ENCODE data around the gene PID1. TPM values are rescaled to one million over a fixed set of nuclear protein-coding genes. Genes with fewer than 3 reads are reported as not detected.

PID1 gene
- total RNA-seq, 1 experiment from 2014 or later, result 0.15 TPM

DNA sequence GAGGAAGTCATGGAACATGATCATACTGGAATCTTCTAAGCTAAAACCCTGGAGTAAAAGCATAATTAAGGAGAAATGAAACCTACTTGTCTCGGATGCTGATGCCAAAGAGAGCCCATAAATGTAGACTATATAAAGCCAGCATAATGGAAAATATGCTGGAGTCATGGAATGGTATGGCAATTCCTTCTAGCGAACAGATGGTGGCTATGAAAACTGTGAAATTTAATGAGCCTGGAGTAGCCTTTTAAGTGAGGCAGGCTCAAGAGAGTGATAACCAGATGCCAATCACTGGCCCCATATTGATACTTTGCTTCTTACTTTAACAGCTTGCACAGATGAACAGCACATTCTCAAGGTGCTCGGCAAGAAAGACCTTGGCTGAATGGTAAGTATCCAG is 206.3 kb downstream of the PID1 start:
- ChIA-PET POLR2A (no interaction called here), CTCF (no interaction called here), RAD21 (ENCODE audit: low non-redundant PET in 1 of 2, low total read pairs in 2 of 2, uncharacterized antibody in 2 of 2, unreplicated experiment in 2 of 2) (no interaction called here)
- Histone ChIP-seq H3K4me2 (ENCODE audit: low read length) (no peak overlapping the region), H3K27ac (ENCODE audit: low read depth, low read length) (no peak overlapping the region), H3K9me3 (ENCODE audit: control insufficient read depth in 1 of 2, insufficient read depth in 1 of 2, low read depth in 1 of 2, low read length in 2 of 2) (no peaks in the 10 kb centered on the region), H4K20me1 (ENCODE audit: insufficient read depth) (no peaks in the 10 kb centered on the region), H3K9me2 (ENCODE audit: insufficient read depth) (no peaks in the 10 kb centered on the region), H3K27me3 (ENCODE audit: insufficient read depth, low read length) (no peaks in the 10 kb centered on the region), H3K36me3 (ENCODE audit: control insufficient read depth in 1 of 2, insufficient read depth in 2 of 2, low read length in 2 of 2) (no peaks in the 10 kb centered on the region), H3K4me3 (replicated peaks in 1 of 2; ENCODE audit: low read depth in 1 of 2, low read length in 2 of 2) (no peak overlapping the region), H2AFZ (ENCODE audit: low read depth, low read length, poor library complexity, severe bottlenecking) (no peak overlapping the region), H3K4me1 (ENCODE audit: control insufficient read depth in 1 of 2, insufficient read depth in 2 of 2, low read length in 2 of 2) (no peaks in the 10 kb centered on the region), H3K9ac (ENCODE audit: low read length) (no peak overlapping the region), H3K79me2 (ENCODE audit: insufficient read depth, low read length) (no peaks in the 10 kb centered on the region)
- intact Hi-C loops (cut with micrococcal nuclease), result no loop called here
- no peak for TF ChIP-seq CEBPB (IDR thresholded peaks at IDR 0.05; ENCODE audit: low read depth)
- TF ChIP-seq, protein P1, sequence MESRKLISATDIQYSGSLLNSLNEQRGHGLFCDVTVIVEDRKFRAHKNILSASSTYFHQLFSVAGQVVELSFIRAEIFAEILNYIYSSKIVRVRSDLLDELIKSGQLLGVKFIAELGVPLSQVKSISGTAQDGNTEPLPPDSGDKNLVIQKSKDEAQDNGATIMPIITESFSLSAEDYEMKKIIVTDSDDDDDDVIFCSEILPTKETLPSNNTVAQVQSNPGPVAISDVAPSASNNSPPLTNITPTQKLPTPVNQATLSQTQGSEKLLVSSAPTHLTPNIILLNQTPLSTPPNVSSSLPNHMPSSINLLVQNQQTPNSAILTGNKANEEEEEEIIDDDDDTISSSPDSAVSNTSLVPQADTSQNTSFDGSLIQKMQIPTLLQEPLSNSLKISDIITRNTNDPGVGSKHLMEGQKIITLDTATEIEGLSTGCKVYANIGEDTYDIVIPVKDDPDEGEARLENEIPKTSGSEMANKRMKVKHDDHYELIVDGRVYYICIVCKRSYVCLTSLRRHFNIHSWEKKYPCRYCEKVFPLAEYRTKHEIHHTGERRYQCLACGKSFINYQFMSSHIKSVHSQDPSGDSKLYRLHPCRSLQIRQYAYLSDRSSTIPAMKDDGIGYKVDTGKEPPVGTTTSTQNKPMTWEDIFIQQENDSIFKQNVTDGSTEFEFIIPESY (IDR thresholded peaks at IDR 0.05; ENCODE audit: extremely low read depth, insufficient replicate concordance, low read length), result no peak
- no peak for TF ChIP-seq ELF1 (IDR thresholded peaks at IDR 0.05; ENCODE audit: borderline replicate concordance, low read depth)
- no peak for TF ChIP-seq POLR2A (IDR thresholded peaks at IDR 0.05; ENCODE audit: borderline replicate concordance, extremely low read depth, insufficient read depth, insufficient read length)
- TF ChIP-seq ATF3 (IDR thresholded peaks at IDR 0.05), result no peak
- TF ChIP-seq, protein P2, sequence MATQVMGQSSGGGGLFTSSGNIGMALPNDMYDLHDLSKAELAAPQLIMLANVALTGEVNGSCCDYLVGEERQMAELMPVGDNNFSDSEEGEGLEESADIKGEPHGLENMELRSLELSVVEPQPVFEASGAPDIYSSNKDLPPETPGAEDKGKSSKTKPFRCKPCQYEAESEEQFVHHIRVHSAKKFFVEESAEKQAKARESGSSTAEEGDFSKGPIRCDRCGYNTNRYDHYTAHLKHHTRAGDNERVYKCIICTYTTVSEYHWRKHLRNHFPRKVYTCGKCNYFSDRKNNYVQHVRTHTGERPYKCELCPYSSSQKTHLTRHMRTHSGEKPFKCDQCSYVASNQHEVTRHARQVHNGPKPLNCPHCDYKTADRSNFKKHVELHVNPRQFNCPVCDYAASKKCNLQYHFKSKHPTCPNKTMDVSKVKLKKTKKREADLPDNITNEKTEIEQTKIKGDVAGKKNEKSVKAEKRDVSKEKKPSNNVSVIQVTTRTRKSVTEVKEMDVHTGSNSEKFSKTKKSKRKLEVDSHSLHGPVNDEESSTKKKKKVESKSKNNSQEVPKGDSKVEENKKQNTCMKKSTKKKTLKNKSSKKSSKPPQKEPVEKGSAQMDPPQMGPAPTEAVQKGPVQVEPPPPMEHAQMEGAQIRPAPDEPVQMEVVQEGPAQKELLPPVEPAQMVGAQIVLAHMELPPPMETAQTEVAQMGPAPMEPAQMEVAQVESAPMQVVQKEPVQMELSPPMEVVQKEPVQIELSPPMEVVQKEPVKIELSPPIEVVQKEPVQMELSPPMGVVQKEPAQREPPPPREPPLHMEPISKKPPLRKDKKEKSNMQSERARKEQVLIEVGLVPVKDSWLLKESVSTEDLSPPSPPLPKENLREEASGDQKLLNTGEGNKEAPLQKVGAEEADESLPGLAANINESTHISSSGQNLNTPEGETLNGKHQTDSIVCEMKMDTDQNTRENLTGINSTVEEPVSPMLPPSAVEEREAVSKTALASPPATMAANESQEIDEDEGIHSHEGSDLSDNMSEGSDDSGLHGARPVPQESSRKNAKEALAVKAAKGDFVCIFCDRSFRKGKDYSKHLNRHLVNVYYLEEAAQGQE (IDR thresholded peaks at IDR 0.05; ENCODE audit: low read depth), result no peak
- no peak for TF ChIP-seq EGR1 (IDR thresholded peaks at IDR 0.05; ENCODE audit: low read depth)
- TF ChIP-seq ZFX (IDR thresholded peaks at IDR 0.05), result no peak
- no peak for TF ChIP-seq RAD21 (IDR thresholded peaks at IDR 0.05; ENCODE audit: low read depth)
- TF ChIP-seq CBX3 (IDR thresholded peaks at IDR 0.05; ENCODE audit: low read depth), result no peak
- no peak for TF ChIP-seq EZH2 (IDR thresholded peaks at IDR 0.05)
- no peak for TF ChIP-seq ZNF274 (IDR thresholded peaks at IDR 0.05; ENCODE audit: low read depth, low read length)
- TF ChIP-seq SRF (IDR thresholded peaks at IDR 0.05; ENCODE audit: low read depth), result no peak
- TF ChIP-seq YY1 (IDR thresholded peaks at IDR 0.05; ENCODE audit: extremely low read depth, insufficient replicate concordance, low read depth, low read length), result no peak
- no peak for TF ChIP-seq EZH2phosphoT487 (IDR thresholded peaks at IDR 0.05; ENCODE audit: borderline replicate concordance)
- BruUV-seq (replicated peaks), result no TSS peak
- DNase-seq (ENCODE audit: low read depth, low spot score), result no peak
- no peak for ATAC-seq

All from HCT116 (cell line).